HG02970 (cell line): ENCODE data around the gene GSN.

Experiments
- ATAC-seq: cut with Tn5 transposase; IDR thresholded peaks from one replicate; pipeline ENCODE4 v1.9.1; 2021; ENCODE audit warnings: mild to moderate bottlenecking, moderate library complexity, moderate number of reproducible peaks; ENCODE audit not compliant: unreplicated experiment, low FRiP score

Gene GSN

DNA sequence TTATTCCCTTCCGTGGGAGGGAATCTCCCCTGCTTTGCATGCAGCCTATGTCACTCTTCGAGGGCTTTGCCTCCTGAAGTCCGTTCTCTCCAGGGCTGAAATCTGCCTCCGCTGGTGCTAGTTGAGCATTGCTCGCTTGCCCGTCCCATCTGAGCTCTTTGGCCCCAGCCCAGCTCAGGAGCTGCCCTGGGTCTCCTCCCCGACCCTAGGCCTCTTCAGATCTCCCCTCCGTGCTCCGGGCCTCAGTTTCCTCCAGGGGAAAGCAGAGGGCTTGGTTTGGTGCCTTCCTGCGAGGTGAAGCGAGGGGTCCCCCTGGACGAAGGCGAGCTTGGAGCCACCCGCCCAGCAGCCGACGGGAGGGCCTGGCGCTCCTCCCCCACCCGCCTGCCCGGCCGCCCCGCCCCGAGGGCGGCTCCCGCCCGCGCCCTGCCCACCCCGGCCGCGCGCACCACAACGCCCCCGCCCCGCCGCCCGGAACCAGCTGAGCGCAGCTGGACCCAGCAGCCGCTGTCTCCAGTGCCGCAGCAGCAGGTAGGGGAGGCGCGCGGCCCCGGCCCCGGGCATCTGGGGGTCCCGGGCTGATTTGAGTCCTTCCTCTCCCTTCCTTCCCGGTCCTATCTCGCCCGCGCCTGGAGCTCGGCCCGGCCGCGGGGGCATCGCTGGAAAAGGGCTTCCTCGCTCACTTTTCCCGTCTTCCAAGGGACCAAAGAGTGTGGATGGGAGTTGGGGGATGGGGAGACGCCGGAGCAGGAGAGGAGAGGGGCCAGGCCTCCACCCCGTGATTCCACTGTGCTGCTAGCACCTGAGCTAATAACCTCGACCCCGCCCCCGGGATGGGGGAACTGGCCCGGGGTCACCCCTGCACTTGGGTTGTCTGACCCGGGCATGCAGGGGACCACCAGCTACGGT, at the start of gene GSN:
TSS of gene GSN (plus strand) at position 474 of the 909 bp plus-strand sequence. CDS start 33,810 bp downstream, outside the sequence.
- no peak for ATAC-seq

DNA sequence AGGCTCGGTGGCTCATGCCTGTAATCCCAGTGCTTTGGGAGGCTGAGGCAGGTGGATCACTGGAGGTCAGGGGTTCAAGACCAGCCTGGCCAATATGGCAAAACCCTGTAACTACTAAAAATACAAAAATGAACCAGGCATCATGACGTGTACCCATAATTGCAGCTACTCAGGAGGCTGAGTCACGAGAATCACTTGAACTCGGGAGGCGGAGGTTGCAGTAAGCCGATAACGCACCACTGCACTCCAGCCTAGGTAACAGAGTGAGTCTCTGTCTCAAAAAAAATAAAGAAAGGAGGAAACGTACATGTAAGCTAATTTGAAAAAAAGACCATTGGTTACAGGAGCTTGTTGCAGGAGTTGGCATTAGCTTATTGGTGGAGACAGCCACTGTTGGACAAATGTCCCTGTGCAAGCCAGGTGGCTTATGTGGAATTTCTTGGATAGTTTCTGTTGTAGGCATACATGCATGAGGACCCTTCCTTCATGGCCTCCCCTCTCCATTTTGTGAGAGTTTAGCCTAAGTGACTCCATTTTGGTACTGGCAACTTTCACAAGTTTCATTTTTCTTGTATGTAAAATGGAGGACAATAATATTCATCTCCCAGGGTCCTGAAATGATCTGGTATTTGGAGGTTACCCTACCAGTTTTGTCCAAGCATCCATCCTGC, 49.5 kb upstream of the GSN start:
- ATAC-seq = no peak

DNA sequence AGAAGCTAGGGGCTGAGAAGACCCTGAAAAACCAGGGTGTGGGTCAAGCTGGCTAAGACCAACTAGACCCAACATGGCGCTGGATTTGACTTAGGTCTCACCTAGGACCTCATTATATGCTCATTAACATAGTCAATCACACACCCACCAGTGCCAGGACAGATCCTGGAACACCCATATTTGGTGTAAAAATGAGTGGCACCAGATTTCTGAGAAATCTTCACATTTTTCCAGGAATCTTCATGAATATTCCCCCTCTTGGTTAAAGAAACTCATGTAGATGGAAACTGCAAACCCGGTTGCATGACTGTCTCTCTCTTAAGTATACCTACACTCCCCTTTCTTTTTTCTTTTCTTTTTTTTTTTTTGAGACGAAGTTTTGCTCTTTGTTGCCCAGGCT, 48.4 kb upstream of the GSN start:
- no peak for ATAC-seq

DNA sequence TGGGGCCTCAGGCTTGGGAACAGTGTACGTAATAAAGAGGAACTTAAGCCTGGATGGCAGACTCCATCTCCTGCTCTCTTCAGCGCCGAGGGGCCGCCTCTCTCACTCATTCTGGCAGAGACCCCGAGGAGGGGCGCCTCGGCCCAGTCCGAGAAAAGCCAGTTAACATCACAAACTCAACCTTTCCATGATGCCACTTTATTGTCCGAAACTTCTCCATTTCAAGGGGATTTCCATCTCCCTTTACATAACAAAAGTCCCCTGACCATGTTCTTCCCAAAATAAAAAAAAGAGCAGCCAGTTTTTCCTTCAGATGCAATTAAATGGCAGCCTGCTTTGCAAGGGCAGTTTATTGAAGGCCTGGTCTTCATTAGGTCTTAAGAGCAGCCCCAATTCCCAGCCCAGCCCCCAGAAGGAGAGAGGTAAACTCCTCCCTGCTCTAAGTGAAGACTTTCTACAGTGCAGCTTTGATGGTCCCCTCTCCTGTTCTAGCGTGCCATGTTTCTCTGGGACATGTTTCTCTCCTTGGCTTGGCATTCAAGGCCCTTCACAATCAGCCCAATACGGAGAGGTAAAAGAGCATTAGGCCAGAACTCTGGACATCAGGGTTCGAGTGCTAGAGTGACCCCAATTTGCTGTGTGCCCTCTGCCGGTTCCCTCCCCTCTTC, 46.8 kb upstream of the GSN start:
- ATAC-seq = no peak

DNA sequence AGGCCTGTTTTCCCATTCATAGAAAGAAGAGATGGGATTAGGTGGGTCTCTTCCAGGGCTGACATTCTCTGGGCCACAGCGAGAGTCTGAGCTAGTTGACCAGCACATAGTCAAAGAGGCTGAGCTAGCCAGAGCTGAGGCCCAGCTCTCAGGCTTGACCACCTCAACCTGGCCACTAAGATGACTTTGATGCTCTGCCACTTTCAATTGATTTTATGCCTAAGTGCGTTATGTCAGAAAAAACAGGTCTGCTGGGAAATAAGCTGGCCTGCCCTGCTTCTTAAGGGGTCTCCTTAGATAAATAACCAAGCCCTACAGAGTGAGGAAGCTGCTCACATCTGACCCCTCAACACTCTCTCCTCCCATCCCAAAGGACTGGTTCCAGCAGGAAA, 46.3 kb upstream of the GSN start:
- no peak for ATAC-seq

DNA sequence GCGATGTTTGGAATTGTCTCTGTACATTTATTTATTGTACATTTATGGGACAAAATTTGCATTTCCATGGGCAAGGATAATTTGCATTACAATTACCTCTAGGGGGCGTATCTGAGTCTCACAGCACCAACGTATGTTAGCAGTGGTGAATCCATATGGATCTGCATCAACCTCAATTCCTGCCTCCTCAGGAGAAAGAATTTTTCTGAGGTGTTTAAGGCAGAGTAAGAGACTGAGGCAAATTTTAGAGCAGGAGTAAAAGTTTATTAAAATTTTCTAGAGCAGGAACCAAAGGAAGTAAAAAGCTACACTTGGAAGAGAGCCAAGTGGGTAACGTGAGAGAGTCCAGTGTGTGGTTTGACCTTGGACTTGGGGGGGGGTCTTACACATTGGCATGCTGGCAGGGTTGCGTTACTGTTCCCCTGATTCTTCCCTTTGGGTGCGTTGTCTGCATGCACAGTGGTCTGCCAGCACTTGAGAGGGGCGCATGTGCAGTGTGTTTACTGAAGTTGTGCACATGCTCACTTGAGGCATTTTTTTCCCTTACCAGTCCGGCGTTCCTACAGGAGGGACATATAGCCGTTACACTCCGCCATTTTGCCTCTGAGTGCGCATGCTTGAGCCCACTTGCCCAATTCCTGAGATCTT, 45.3 kb upstream of the GSN start:
- no peak for ATAC-seq

DNA sequence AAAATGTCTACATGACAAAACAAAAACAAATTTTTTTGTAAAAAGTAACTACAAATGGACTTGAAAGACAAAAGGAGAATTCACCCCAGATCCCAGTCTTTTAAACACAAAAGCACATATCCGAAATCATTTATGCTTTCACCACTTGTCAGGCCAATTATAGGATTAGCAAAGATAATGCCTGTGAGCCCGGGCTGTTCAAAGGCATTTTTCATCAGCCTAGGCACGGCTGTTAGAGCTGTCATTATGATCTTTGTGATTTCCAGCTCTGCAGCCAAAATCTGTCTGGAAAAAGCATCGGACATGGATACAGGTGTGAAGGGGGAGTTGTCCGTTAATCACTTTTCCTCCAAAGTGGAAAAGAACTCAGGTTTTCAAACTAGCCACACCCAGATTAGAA, 42.7 kb upstream of the GSN start:
- no peak for ATAC-seq

DNA sequence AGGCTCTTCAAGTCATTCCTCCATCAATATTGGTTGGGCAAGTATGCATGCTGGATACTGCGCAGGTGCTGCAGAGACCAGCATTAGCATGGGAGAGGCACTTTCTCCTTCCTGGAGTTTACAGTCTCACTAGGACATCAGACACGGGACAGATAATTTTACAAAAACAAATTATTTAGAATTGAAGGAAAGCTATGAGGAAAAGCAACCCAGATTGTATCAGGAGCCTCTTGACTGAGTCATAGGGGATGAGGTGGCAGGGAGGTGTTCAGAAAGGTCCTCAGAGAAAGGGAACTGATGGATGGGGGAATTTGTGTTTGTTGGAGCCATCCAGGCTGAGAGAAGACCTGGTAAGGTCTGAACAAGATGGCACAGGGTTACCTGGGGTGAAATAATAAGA, 41.8 kb upstream of the GSN start:
- ATAC-seq = no peak

DNA sequence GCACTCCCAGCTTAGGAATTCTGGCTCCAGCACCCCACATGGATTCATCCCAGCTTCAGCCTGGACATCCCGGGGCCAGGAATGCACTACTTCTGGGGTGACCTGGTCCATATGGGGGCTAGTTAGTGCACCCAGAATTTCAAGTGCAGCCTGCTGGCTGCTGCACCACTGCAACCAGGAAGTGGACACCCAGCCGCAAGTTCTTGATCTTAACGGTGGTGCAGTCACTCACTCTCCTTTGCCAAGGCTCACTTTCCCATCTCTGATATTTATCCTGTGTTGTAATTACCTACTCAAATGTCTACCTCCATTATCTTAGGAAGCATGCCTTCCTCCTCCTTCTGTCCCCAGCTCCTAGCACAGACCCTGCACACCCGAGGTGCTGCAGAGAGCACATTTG, 40.1 kb upstream of the GSN start:
- no peak for ATAC-seq

DNA sequence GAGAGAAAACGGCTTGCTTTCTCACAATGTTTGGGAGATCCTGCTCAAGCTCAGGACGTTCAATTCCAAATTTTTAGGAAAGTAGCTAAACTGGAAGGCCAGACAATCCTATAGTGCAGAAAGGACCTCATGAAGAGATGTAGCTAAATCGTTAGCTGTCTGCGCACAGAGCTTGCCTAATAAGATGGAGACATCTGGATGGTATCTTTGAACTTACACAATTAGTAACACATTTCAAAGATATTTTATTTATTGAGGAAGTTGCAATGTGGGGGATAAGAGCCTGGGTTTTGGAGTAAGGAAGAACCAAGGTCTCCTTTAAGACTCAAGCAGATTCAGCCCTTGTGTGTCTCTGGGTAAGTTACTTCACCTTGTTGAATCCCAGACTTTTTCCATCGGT, 37.7 kb upstream of the GSN start:
- no peak for ATAC-seq

DNA sequence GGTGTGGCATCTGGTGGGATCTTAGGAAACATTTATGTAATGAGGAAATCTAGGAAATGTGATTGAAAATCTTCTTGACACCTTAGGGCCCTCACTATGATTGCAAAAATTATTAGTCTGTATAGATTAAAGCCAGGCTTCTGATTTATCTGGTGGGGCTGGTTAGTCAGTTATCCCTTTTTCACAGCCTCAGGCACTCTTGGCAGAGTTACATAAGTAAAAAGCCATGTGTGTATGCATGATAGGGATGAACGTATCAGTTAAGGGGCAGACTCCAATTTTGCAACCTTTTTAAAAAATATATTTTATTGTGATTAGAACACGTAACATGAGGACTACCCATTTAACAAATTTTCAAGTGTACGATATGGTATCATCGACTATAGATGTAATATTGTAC, 35.7 kb upstream of the GSN start:
- ATAC-seq = no peak

DNA sequence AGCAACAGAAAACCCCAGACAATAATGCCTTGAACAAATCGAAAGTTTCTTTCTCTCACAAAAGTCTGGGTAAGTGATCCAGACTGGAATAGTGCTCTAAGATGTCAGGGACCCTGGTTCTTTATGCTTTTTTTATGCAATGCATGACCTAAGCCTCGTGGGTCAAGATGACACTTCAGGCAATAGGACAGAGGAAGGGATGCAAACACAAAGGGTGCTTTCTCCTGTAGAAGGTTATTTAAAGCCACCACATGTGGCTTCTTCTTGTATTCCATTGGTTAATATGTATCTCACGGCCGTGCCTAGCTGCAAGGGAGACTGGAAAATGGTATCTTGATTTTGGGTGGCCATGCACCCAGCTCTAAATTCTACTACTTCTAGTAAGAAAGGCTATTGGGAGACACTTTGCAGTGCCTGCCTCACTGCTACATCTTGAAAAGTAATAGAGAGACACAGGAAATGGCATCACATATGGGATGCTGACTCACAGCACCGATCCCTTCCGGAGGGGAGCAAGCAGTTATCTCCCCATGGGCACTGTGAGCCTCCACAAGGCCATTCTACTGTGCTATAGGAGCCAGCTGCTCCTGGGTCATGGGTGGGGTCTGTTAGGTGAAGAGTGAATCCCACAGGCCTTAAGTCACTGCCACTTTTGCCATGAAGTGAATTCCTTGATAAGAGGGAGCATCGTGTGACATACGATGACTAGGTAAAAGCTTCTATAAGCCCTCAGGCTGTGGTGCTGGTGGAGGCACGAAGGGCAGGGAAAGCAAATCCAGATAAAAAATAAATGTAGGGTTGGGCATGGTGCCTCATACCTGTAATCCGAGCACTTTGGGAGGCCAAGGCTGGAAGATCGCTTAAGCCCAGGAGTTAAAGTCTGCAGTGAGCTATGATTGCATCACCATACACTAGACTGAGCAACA, 33.8 kb upstream of the GSN start:
- ATAC-seq = no peak

DNA sequence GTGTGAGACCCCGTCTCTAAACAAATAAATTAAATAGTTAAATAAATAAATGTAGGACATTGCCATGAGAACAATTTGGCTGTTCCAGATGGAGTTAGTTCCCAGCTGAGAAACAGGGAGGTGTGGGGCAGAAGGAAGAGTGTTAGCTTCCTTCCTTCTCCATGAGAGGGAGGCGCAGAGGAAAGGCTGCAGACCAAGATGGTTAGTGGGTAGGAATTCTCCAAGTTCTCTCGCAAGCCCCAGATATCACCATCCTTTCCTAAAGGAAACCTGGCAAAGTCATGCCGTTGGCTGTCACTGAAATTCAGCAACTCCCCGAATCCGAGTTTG, 33.2 kb upstream of the GSN start:
- no peak for ATAC-seq

DNA sequence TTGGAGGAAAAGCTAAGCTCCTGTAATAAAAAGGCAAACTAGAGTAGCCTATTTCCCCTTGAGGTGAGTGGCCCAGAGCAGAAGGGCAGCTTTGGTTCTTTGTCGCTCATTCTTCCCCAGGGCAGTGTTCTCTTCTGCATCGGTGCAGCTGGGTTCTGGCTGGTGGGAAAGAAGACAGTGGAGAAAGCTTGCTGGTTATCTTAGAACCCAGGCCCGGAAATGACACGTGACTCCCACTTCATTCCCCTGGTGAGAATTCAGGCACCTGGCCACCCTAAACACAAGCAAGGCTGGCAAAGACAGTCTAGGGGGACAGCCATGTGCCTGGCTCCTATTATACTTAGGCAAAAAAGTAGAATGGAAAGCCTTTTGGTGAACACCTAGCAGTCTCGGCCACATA, 32.5 kb upstream of the GSN start:
- no peak for ATAC-seq

DNA sequence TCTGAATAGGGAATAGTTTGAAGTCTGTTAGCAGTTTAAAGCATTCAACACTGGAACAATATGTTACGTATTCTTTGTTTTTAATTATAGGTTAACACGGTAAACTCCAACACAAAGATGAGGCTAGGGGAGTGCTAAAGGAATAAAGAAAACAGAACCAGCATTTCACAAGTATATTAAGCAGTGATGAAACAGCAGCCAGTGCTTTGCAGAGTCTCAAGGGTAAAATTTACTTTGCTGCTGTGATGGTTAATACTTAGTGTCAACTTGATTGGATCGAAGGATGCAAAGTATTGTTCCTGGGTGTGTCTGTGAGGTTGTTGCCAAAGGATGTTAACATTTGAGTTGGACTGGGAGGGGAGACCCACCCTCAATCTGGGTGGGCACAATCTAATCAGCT, 30.0 kb upstream of the GSN start:
- ATAC-seq = no peak

DNA sequence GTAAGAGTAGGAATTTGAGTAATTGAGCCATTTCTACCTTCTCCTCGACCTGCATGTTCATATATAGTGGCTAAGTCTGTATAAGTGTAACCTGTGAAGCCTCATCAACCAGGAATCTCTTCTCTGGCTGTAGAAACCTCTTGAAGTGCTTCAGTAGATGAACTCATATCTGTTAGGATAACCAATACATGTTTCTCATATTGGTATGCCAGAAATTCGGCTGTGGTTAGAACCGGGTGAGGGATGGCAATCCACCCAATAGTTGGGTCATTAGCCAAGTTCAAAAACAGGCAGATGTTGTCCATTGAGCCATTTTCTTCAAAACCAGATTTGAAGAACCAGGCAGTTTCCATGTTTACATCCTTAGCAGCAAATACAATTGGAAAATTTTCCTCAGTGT, 28.9 kb upstream of the GSN start:
- no peak for ATAC-seq

DNA sequence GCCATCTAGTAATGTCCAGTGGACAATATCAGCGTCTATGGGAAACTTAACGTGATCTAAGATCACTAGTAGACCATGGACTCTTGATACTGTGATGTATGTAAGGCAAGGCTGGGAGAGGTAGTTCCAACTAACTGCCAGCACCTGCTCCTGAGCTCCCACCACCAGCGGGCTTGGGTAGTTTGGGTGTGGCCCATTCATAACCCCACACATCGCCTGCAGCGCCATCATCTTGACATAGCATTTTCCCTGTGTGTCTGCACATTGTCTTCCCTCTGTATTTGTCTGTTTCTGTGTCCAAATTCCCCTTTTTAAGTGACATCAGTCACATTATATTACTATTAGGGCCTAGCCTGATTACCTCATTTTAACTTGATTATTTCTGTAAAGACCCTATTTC, 28.1 kb upstream of the GSN start:
- no peak for ATAC-seq

DNA sequence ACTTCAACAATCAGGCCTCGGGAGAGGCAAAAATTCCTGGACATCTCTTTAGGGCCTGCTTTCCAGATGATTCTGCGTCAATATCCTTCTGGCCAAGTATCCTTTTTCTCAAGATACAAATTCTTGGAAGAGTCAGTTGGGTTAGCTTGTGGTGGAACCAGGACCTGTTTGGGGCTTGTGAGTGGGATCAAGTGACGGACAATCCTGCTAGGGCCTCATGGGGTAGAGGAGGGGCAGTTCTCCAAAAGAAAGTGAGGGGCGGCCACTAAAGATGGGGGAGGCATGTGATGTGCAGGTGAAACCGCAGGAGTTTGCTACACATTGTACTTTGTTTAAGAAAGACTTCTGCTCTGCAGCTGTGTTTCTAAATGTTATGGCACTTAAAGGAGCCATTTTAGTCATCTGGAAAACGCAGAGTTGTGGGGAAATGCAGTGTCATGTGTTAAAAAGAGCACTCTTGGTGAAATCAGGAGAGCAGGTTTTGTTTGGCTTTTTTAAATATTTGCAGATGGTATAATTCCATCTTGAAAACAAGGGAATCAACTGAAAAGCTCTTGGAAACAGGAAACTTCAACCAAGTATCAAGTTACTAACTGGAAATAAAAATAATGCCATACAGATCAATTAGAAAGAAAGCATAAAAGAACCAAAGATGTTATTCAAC, 27.4 kb upstream of the GSN start:
- ATAC-seq = no peak

DNA sequence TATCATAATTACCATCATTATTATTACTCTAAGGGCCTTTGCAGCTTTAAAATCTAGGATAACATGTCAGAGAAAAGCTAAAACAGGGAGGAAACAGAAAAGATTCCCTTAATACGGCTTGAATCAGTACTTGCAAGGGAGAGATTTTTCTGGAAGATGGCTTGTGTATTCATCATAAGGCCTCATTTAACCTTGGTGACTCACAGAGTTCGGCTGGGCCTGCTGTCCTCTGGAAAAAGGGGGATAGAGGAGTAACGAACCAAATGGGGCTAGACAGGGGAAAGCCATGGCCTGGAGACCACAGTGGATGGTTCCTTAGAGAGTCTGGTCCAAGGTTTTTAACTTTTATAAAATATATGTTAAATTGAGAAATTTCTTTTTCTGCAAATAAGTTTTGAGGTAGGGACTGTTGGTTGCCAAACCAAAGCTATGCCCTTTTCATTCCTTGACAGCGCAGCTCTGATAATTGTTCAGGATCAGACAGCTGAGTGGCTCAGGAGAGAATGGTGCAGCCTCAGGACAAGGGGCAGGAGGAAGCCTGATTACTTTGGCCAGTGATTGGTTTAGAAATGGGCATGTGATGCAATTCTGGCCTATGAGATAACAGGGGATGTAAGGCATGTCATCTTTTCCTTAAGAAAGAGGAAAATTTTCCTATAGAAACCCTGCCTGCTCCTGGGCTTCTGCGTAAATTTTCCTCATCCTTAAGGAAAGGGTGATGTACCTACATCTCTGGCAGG, 25.6 kb upstream of the GSN start:
- no peak for ATAC-seq
